OCI-LY7 (cell line): ENCODE measurements around the gene RFK. TPM values are rescaled to one million over a fixed set of nuclear protein-coding genes. Genes with fewer than 3 reads are reported as not detected.

Experiments
- BruUV-seq: library from RNA; stranded (reverse); fragments of 400-500 nt; replicated peaks from 2 replicates; lab custom pipeline; 2021; lab: Mats Ljungman, UMichigan
- CTCF ChIA-PET: fragments of 300-600 bp; sonication (Branson Sonifier 250); formaldehyde crosslinking; loops from one replicate; lab custom pipeline; 2022; ENCODE audit warnings: antibody characterized with exemption; ENCODE audit not compliant: unreplicated experiment; lab: Charles Lee
- POLR2A ChIA-PET: fragments of 300-600 bp; sonication (Branson Sonifier 250); formaldehyde crosslinking; loops from one replicate; lab custom pipeline; 2022; ENCODE audit warnings: antibody characterized with exemption; lab: Charles Lee
- DNase-seq: peaks from one replicate; pipeline ENCODE4 v3.0.0-alpha.2; 2015; ENCODE audit warnings: low spot score
- H2AFZ ChIP-seq: fragments of 200-600 bp; sonication (generic), shearing (Covaris generic); 2 replicates; pipeline ENCODE4 v1.6.1; 2014; ENCODE audit warnings: mild to moderate bottlenecking, antibody characterized with exemption, low read length, moderate library complexity
- H3K27ac ChIP-seq: fragments of 200-600 bp; sonication (generic); 2 replicates; pipeline ENCODE4 v1.5.1; 2014; ENCODE audit warnings: mixed run types, low read depth, mild to moderate bottlenecking, moderate library complexity, low read length, inconsistent platforms; ENCODE audit not compliant: poor library complexity, severe bottlenecking
- H3K36me3 ChIP-seq: fragments of 200-600 bp; sonication (generic); 2 replicates; pipeline ENCODE4 v1.6.1; 2014; ENCODE audit warnings: mild to moderate bottlenecking, antibody characterized with exemption, low read length, moderate library complexity, mixed read lengths; ENCODE audit not compliant: insufficient read depth
- H3K4me1 ChIP-seq: fragments of 200-600 bp; sonication (generic); 2 replicates; pipeline ENCODE4 v1.5.1; 2014; ENCODE audit warnings: mild to moderate bottlenecking, low read length; ENCODE audit not compliant: insufficient read depth, poor library complexity, severe bottlenecking
- H3K4me2 ChIP-seq: fragments of 200-600 bp; sonication (generic); 2 replicates; pipeline ENCODE4 v1.6.1; 2014; ENCODE audit warnings: mild to moderate bottlenecking, low read length
- H3K4me3 ChIP-seq: fragments of 200-600 bp; sonication (generic); 2 replicates; pipeline ENCODE4 v1.5.1; 2014; ENCODE audit warnings: mild to moderate bottlenecking, low read depth, low read length; ENCODE audit not compliant: poor library complexity, severe bottlenecking
- H3K79me2 ChIP-seq: fragments of 200-600 bp; sonication (generic); 2 replicates; pipeline ENCODE4 v1.6.1; 2016; ENCODE audit warnings: low read depth, mild to moderate bottlenecking, low read length, moderate library complexity, mixed read lengths; ENCODE audit not compliant: insufficient read depth
- H3K9me2 ChIP-seq: fragments of 200-600 bp; sonication (generic); 2 replicates; pipeline ENCODE4 v1.6.1; 2016; ENCODE audit warnings: mild to moderate bottlenecking, low read length, mixed read lengths; ENCODE audit not compliant: insufficient read depth
- H3K9me3 ChIP-seq: fragments of 200-600 bp; sonication (generic); 2 replicates; pipeline ENCODE4 v1.6.1; 2014; ENCODE audit warnings: mild to moderate bottlenecking, mixed run types, low read length, mixed read lengths
- H4K20me1 ChIP-seq: fragments of 200-600 bp; sonication (generic); 2 replicates; pipeline ENCODE4 v1.6.1; 2014; ENCODE audit warnings: mild to moderate bottlenecking, antibody characterized with exemption, low read length, moderate library complexity, mixed read lengths; ENCODE audit not compliant: insufficient read depth
- EZH2phosphoT487 ChIP-seq: fragments of 200-600 bp; sonication (generic); IDR thresholded peaks from 2 replicates; pipeline ENCODE4 v1.6.1; 2018; ENCODE audit warnings: low read depth, borderline replicate concordance, mild to moderate bottlenecking, mixed run types, antibody characterized with exemption, low read length, moderate library complexity, mixed read lengths
- intact Hi-C: fragments of 100-400 bp; cut with micrococcal nuclease; formaldehyde crosslinking; loops from one replicate; pipeline ENCODE4 v1.10.0; 2022; ENCODE audit not compliant: unreplicated experiment
- total RNA-seq, 2 experiments: library from RNA; depleted of rRNA in 1 of 2; stranded (reverse); fragments of >200 nt in 1 of 2; shearing (Covaris generic) in 1 of 2; gene quantifications; 2 replicates each; pipeline ENCODE4 v1.2.3, GENCODE V29; 2014 to 2022
- TF ChIP-seq, protein P1 (sequence below): fragments of 200-600 bp; sonication (generic); conservative IDR thresholded peaks from 2 replicates; pipeline ENCODE4 v1.5.1; 2014; ENCODE audit warnings: mild to moderate bottlenecking, antibody characterized with exemption, low read length, moderate library complexity, mixed read lengths

Gene RFK
- total RNA-seq, 2 experiments from 2014 or later = 28.7 to 37.8 TPM

- TF ChIP-seq EZH2phosphoT487 = no peak
- TF ChIP-seq, protein P1, sequence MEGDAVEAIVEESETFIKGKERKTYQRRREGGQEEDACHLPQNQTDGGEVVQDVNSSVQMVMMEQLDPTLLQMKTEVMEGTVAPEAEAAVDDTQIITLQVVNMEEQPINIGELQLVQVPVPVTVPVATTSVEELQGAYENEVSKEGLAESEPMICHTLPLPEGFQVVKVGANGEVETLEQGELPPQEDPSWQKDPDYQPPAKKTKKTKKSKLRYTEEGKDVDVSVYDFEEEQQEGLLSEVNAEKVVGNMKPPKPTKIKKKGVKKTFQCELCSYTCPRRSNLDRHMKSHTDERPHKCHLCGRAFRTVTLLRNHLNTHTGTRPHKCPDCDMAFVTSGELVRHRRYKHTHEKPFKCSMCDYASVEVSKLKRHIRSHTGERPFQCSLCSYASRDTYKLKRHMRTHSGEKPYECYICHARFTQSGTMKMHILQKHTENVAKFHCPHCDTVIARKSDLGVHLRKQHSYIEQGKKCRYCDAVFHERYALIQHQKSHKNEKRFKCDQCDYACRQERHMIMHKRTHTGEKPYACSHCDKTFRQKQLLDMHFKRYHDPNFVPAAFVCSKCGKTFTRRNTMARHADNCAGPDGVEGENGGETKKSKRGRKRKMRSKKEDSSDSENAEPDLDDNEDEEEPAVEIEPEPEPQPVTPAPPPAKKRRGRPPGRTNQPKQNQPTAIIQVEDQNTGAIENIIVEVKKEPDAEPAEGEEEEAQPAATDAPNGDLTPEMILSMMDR = no peak
- no TSS peak for BruUV-seq
- no peak overlapping the region for H2AFZ ChIP-seq
These were observed 55.8 kb downstream of the RFK start for GRCh38 chr9:76338418-76338817.

GRCh38 chr9:76336027-76336426 is 58.2 kb downstream of the RFK start:
- no peak overlapping the region for H3K4me2 ChIP-seq
- H3K4me3 ChIP-seq = no peak overlapping the region
- no peaks in the 10 kb centered on the region for H3K79me2 ChIP-seq
- no peaks in the 10 kb centered on the region for H3K9me2 ChIP-seq
- DNase-seq = no peak
- ChIA-PET CTCF (interaction anchor here (0.6 kb wide), 1 partner anchor 41 kb away, joined by 3 read pairs; no protein-coding TSS in a partner anchor), POLR2A (interaction anchor here (0.6 to 1.3 kb wide), 2 partner anchors 13 to 155 kb away, joined by 3 read pairs; no protein-coding TSS in a partner anchor)
- H4K20me1 ChIP-seq = no peaks in the 10 kb centered on the region
- H3K4me1 ChIP-seq = no peaks in the 10 kb centered on the region
- H3K9me3 ChIP-seq = no peaks in the 10 kb centered on the region
- TF ChIP-seq, protein P1 = no peak
- TF ChIP-seq EZH2phosphoT487 = no peak
- no peak overlapping the region for H3K27ac ChIP-seq
- no peaks in the 10 kb centered on the region for H3K36me3 ChIP-seq
- intact Hi-C loops = no loop called here
- BruUV-seq = no TSS peak
- H2AFZ ChIP-seq = no peak overlapping the region

More at GRCh38 chr9:76338418-76338817, 55.8 kb downstream of the RFK start:
- intact Hi-C loops = no loop called here
- no peaks in the 10 kb centered on the region for H3K79me2 ChIP-seq
- no peaks in the 10 kb centered on the region for H4K20me1 ChIP-seq
- H3K36me3 ChIP-seq = no peaks in the 10 kb centered on the region
- H3K4me1 ChIP-seq = no peaks in the 10 kb centered on the region
- ChIA-PET POLR2A (interaction anchor here (0.5 to 0.6 kb wide), 2 partner anchors 190 to 358 kb away, joined by 4 to 5 read pairs; no protein-coding TSS in a partner anchor), CTCF (no interaction called here)
- H3K4me2 ChIP-seq = no peak overlapping the region
- no peak for DNase-seq
- no peaks in the 10 kb centered on the region for H3K9me2 ChIP-seq
- H3K27ac ChIP-seq = no peak overlapping the region
- no peaks in the 10 kb centered on the region for H3K9me3 ChIP-seq
- H3K4me3 ChIP-seq = no peak overlapping the region

Other genes with a start within 250 kb of the RFK start
- gene GCNT1, start 64.8 kb upstream of the RFK start, total RNA-seq (2014; rRNA removed; shearing (Covaris generic)) = 10.8 and 18.2 TPM in 2 replicates
- gene GCNT1, start 64.8 kb upstream of the RFK start, total RNA-seq (2022) = 29.5 and 38.4 TPM in 2 replicates